GM19193 (cell line): ENCODE results near the gene HCLS1.

ENCODE experiments used
- POLR2A ChIP-seq: IDR thresholded peaks from 4 replicates; pipeline ENCODE4 v1.6.1; 2011; ENCODE audit not compliant: insufficient read depth, insufficient read length; ENCODE audit errors: extremely low read depth

HCLS1 gene

DNA sequence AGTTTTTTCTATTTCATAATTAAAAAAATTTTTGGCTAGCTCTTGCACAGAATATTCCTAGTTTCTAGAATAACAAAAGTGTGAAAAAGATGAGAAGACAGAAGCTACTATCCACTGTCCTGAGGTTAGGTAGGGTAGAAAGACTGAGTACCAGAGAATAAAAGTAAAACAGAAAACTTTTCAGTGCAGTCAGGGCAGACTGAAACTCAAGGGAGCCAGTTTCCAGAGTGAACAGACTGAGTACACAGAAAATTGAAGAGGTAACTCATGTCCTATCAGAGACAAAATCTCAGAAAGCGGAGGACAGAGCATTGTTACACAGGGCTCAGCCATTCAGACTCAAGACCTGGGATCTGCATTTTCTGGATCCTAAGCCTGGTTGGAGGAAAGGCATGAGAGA, 76.3 kb downstream of the HCLS1 start:
- no peak for TF ChIP-seq POLR2A

GRCh38 chr3:121581691-121582090, 79.0 kb downstream of the HCLS1 start:
- TF ChIP-seq POLR2A = no peak
